ENCODE measurements around the gene EEA1.
"Not testable (repeated sequence)": the region's sequence is repeated elsewhere in the genome, so short reads cannot be mapped to it uniquely, and the experiment has no call there.

The EEA1 gene

GRCh38 chr12:92928962-92929915, at the start of gene EEA1:
TSS of gene EEA1 (minus strand) at chr12:92929295. CDS start at chr12:92929066, 229 bp downstream.
- H3K27ac Mint-ChIP-seq, result peak within 1 kb of the TSS; percentile 94
- H3K36me3 Mint-ChIP-seq (ENCODE audit: low read depth), result peaks cover 4% of the 10 kb centered on the region
- H3K27me3 Mint-ChIP-seq (ENCODE audit: low read depth), result no peaks in the 10 kb centered on the region
- H3K9me3 Mint-ChIP-seq, result no peaks in the 10 kb centered on the region
- H3K4me3 Mint-ChIP-seq, result peak within 1 kb of the TSS; percentile 88
- H3K4me1 Mint-ChIP-seq (ENCODE audit: low read depth), result peaks cover 25% of the 10 kb centered on the region
- DNase-seq (ENCODE audit: low spot score), result peak; percentile 96

DNA sequence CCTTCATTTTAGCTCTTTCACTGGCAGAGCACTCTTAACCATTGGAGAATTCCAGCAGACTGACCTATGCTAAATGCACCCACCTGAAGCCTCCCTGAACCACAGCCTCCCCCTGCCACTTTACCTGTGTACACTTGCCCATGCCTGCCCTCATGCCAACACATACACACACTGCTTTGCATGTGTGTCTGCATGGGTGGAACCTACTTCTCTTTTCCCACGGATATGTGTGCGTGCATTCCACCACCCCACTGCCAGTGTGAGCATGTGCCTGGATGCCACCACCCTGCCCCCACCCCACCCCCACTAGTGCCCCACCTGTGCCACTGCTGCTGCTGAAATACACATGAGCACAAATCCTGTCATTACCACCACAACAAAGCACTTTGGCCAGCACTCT, 49.5 kb upstream of the EEA1 start:
- H3K36me3 Mint-ChIP-seq (ENCODE audit: low read depth), result peaks cover 7% of the 10 kb centered on the region
- H3K4me3 Mint-ChIP-seq, result no peak overlapping the region
- H3K9me3 Mint-ChIP-seq, result peaks cover 29% of the 10 kb centered on the region
- no peaks in the 10 kb centered on the region for H3K27me3 Mint-ChIP-seq (ENCODE audit: low read depth)
- no peak overlapping the region for H3K27ac Mint-ChIP-seq
- peaks cover 7% of the 10 kb centered on the region for H3K4me1 Mint-ChIP-seq (ENCODE audit: low read depth)
- DNase-seq (ENCODE audit: low spot score), result no peak

DNA sequence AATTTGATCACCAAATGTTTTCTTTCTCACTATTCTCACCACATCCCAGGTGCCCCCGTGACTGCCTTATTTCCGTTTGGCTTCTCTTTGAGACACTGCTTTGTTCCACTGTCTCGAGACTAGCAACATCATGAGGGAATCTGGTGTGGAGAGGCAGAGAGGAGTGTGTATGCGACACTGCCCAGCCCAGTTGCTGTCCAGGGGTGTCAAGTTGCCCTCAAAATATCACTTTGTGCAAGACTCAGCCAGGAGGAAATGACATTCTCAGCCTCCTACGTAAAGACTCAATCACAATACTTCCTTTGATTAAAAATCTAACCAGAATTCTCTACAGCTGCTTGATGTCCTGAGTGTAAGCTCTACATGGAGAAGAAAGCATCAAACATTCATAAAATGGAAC, 48.2 kb upstream of the EEA1 start:
- H3K4me1 Mint-ChIP-seq (ENCODE audit: low read depth), result peaks cover 7% of the 10 kb centered on the region
- no peaks in the 10 kb centered on the region for H3K27me3 Mint-ChIP-seq (ENCODE audit: low read depth)
- DNase-seq (ENCODE audit: low spot score), result no peak
- H3K9me3 Mint-ChIP-seq, result peaks cover 29% of the 10 kb centered on the region
- peaks cover 9% of the 10 kb centered on the region for H3K36me3 Mint-ChIP-seq (ENCODE audit: low read depth)
- H3K4me3 Mint-ChIP-seq, result peak overlapping the region; percentile 17
- no peak overlapping the region for H3K27ac Mint-ChIP-seq

GRCh38 chr12:92974759-92975158, 45.7 kb upstream of the EEA1 start:
- peaks cover 7% of the 10 kb centered on the region for H3K4me1 Mint-ChIP-seq (ENCODE audit: low read depth)
- peaks cover 7% of the 10 kb centered on the region for H3K36me3 Mint-ChIP-seq (ENCODE audit: low read depth)
- no peaks in the 10 kb centered on the region for H3K27me3 Mint-ChIP-seq (ENCODE audit: low read depth)
- DNase-seq (ENCODE audit: low spot score), result no peak
- no peak overlapping the region for H3K27ac Mint-ChIP-seq
- no peak overlapping the region for H3K4me3 Mint-ChIP-seq
- H3K9me3 Mint-ChIP-seq, result peaks cover 13% of the 10 kb centered on the region

DNA sequence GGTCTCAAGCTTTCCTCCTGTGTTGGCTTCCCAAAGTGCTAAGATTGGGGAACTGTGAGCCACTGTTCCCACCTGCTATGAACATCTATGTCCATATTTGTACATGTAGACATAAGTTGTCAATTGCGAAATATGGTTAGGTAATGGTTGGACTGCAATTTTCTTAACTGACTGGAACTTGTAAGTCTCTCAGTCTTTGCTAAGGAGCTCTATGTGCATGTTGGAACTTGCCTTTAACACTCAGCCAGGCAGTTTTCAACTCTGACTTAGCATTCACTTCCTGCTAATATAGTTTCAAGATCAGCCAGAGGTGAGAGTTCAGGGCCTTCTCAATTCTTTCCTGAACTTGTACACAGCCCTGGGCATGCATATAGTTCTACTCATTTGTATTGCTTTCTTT, 44.5 kb upstream of the EEA1 start:
- DNase-seq (ENCODE audit: low spot score), result no peak
- Mint-ChIP-seq H3K9me3 (peaks cover 13% of the 10 kb centered on the region), H3K27ac (no peak overlapping the region), H3K4me3 (no peak overlapping the region), H3K27me3 (ENCODE audit: low read depth) (no peaks in the 10 kb centered on the region), H3K36me3 (ENCODE audit: low read depth) (peaks cover 7% of the 10 kb centered on the region), H3K4me1 (ENCODE audit: low read depth) (peaks cover 7% of the 10 kb centered on the region)

DNA sequence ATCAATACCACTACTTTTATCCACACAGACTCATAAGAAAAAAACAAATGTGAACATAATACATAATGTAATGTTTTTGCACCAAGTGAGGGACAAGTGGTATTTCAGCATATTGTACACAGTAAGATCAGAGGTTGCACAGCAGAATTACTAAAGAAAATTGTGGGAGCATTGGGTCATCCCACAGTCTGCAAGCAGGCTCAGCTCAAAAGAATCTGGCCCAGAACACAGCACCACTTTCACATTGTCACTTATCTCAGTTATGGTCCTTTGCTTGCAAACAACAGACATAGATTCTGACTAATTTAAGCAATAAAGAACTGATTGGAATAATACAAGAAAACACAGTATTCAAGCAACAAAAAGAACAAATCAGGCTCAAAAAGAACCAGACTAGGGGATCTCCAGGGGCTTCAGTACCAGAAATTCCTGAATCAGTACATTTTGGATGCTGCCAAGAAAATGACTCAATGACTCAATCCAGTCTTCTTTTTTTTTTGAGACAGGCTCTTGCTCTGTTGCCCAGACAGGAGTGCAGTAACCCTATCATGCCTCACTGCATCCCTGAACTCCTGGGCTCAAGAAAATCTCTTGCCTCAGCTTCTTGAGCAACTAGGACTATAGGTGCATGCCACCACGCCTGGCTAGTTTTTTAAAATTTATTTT, 42.9 kb upstream of the EEA1 start:
- H3K9me3 Mint-ChIP-seq, result peaks cover 13% of the 10 kb centered on the region
- H3K27me3 Mint-ChIP-seq (ENCODE audit: low read depth), result no peaks in the 10 kb centered on the region
- peaks cover 1% of the 10 kb centered on the region for H3K4me1 Mint-ChIP-seq (ENCODE audit: low read depth)

GRCh38 chr12:92968176-92968813, 39.2 kb upstream of the EEA1 start:
- DNase-seq (ENCODE audit: low spot score), result no peak
- H3K4me3 Mint-ChIP-seq, result no peak overlapping the region
- no peaks in the 10 kb centered on the region for H3K9me3 Mint-ChIP-seq
- no peaks in the 10 kb centered on the region for H3K27me3 Mint-ChIP-seq (ENCODE audit: low read depth)
- no peaks in the 10 kb centered on the region for H3K4me1 Mint-ChIP-seq (ENCODE audit: low read depth)
- H3K27ac Mint-ChIP-seq, result no peak overlapping the region
- H3K36me3 Mint-ChIP-seq (ENCODE audit: low read depth), result no peaks in the 10 kb centered on the region

More for the DNA sequence above, 42.9 kb upstream of the EEA1 start:
- peaks cover 7% of the 10 kb centered on the region for H3K36me3 Mint-ChIP-seq (ENCODE audit: low read depth)
- no peak for DNase-seq (ENCODE audit: low spot score)
- H3K27ac Mint-ChIP-seq, result no peak overlapping the region
- H3K4me3 Mint-ChIP-seq, result no peak overlapping the region

DNA sequence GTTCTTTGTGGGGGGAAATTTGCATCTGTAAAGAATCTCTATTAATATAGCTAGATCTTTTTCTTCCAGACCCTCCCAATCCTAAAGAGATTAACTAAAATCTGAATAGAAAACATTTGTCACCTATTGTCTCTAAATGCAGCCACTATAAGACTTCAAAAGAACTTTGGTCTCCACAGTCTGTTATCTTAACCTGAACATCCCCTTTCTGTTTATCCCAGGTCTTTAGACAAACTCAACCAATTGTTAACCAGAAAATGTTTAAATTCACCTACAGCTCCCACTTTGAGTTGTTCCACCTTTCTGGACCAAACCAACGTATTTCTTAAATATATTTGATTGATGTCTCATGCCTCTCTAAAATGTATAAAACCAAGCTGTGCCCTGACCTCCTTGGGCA, 35.3 kb upstream of the EEA1 start:
- H3K9me3 Mint-ChIP-seq; H3K4me1 Mint-ChIP-seq (ENCODE audit: low read depth): not testable (repeated sequence)

GRCh38 chr12:92961949-92962348, 32.9 kb upstream of the EEA1 start:
- H3K27ac Mint-ChIP-seq, result no peak overlapping the region
- H3K9me3 Mint-ChIP-seq, result peaks cover 4% of the 10 kb centered on the region
- no peak for DNase-seq (ENCODE audit: low spot score)
- no peaks in the 10 kb centered on the region for H3K27me3 Mint-ChIP-seq (ENCODE audit: low read depth)
- no peaks in the 10 kb centered on the region for H3K36me3 Mint-ChIP-seq (ENCODE audit: low read depth)
- no peak overlapping the region for H3K4me3 Mint-ChIP-seq
- no peaks in the 10 kb centered on the region for H3K4me1 Mint-ChIP-seq (ENCODE audit: low read depth)

More for the DNA sequence above, 35.3 kb upstream of the EEA1 start:
- not testable (repeated sequence) for H3K27me3 Mint-ChIP-seq (ENCODE audit: low read depth); H3K27ac Mint-ChIP-seq; H3K36me3 Mint-ChIP-seq (ENCODE audit: low read depth); DNase-seq (ENCODE audit: low spot score); H3K4me3 Mint-ChIP-seq

DNA sequence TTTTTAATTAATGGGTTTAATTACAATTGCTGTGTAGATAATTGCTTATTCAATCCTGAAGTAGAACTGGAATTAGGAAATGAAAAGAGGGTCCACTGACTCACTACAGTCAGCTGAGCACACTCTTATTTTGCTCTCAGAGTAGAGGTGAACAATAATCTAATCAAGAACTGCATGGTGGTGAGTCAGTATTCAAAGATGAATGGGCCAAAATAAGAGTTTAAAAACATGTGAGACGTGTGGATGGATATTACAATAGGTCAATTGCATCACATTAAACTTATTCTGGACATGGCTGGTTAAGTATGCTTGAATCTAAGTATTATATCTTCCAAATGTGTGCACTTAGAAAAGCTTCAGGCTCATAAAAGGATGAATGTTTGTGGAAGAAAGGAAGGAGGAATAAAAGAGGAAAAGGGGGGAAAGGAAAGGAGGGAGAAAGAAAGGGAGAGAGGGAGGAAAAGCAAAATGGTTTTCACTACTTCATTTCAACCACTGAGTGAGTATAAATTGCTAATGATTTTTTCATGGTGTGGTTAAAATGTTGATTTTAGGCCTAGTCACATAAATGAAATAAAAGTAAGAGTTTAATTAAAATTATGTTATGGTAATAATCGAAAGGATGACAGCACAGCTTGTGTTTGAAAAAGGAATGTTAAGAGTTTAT, 27.0 kb upstream of the EEA1 start:
- no peak overlapping the region for H3K27ac Mint-ChIP-seq
- H3K4me3 Mint-ChIP-seq, result no peak overlapping the region
- no peaks in the 10 kb centered on the region for H3K27me3 Mint-ChIP-seq (ENCODE audit: low read depth)
- H3K36me3 Mint-ChIP-seq (ENCODE audit: low read depth), result no peaks in the 10 kb centered on the region
- no peak for DNase-seq (ENCODE audit: low spot score)
- peaks cover 19% of the 10 kb centered on the region for H3K9me3 Mint-ChIP-seq
- no peaks in the 10 kb centered on the region for H3K4me1 Mint-ChIP-seq (ENCODE audit: low read depth)

- Mint-ChIP-seq H3K4me3 (no peak overlapping the region), H3K4me1 (ENCODE audit: low read depth) (no peaks in the 10 kb centered on the region), H3K27me3 (ENCODE audit: low read depth) (peaks cover 4% of the 10 kb centered on the region), H3K27ac (no peak overlapping the region), H3K9me3 (peaks cover 19% of the 10 kb centered on the region), H3K36me3 (ENCODE audit: low read depth) (no peaks in the 10 kb centered on the region)
- no peak for DNase-seq (ENCODE audit: low spot score)
Observed at GRCh38 chr12:92953747-92954146, 24.7 kb upstream of the EEA1 start.

DNA sequence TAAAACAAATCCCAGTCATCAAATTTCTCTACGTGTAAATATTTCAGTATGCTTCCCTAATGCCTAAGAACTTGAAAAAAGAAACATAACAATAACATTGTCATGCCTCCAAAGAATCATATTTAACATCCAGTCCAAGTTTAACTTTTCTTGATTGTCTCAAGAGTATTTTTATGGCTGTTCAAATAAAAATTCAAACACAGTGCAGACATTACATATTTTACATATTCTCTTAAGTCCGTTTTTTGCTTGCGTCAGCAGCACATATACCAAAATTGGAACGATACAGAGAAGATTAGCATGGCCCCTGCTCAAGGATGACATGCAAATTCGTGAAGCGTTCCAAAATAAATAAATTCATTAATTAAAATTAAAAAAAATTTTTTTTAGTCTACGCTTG, 23.3 kb upstream of the EEA1 start:
- H3K27ac Mint-ChIP-seq, result no peak overlapping the region
- DNase-seq (ENCODE audit: low spot score), result no peak
- H3K27me3 Mint-ChIP-seq (ENCODE audit: low read depth), result peaks cover 4% of the 10 kb centered on the region
- H3K4me1 Mint-ChIP-seq (ENCODE audit: low read depth), result no peaks in the 10 kb centered on the region
- H3K36me3 Mint-ChIP-seq (ENCODE audit: low read depth), result no peaks in the 10 kb centered on the region
- peaks cover 19% of the 10 kb centered on the region for H3K9me3 Mint-ChIP-seq
- no peak overlapping the region for H3K4me3 Mint-ChIP-seq

- H3K27ac Mint-ChIP-seq, result no peak overlapping the region
- H3K27me3 Mint-ChIP-seq (ENCODE audit: low read depth), result peaks cover 4% of the 10 kb centered on the region
- H3K36me3 Mint-ChIP-seq (ENCODE audit: low read depth), result no peaks in the 10 kb centered on the region
- peaks cover 12% of the 10 kb centered on the region for H3K9me3 Mint-ChIP-seq
- no peaks in the 10 kb centered on the region for H3K4me1 Mint-ChIP-seq (ENCODE audit: low read depth)
- H3K4me3 Mint-ChIP-seq, result no peak overlapping the region
- DNase-seq (ENCODE audit: low spot score), result no peak
Observed at GRCh38 chr12:92951006-92951405, 21.9 kb upstream of the EEA1 start.

Data from T-helper 2 cell treated with Interferon-gamma antibody and Interleukin-4, amounts not matched to agents 5 μg/mL and 100 μg/mL, for 36 hours (primary cell).